Measurements from ENCODE around the gene PIH1D1.

The PIH1D1 gene

GRCh38 chr19:49421039-49421877, 30.4 kb downstream of the PIH1D1 start:
- peaks cover 39% of the 10 kb centered on the region for H3K4me1 ChIP-seq (ENCODE audit: control insufficient read depth, insufficient read depth, low read length, poor library complexity, severe bottlenecking)
- no peak overlapping the region for H3K27ac ChIP-seq (ENCODE audit: insufficient read depth, low read length, poor library complexity, severe bottlenecking)
- no peaks in the 10 kb centered on the region for H3K36me3 ChIP-seq (ENCODE audit: control insufficient read depth, insufficient read depth, low read length)
- no peak for DNase-seq
- no peaks in the 10 kb centered on the region for H3K9me3 ChIP-seq (ENCODE audit: control insufficient read depth, low read length)
- peaks cover 33% of the 10 kb centered on the region for H3K27me3 ChIP-seq (replicated peaks; ENCODE audit: control insufficient read depth, insufficient read depth, low read length, poor library complexity, severe bottlenecking)
- H3K4me3 ChIP-seq (ENCODE audit: insufficient read depth, low read depth, low read length, poor library complexity, severe bottlenecking), result no peak overlapping the region

GRCh38 chr19:49420227-49420626, 31.4 kb downstream of the PIH1D1 start:
- Histone ChIP-seq H3K27ac (ENCODE audit: insufficient read depth, low read length, poor library complexity, severe bottlenecking) (no peak overlapping the region), H3K36me3 (ENCODE audit: control insufficient read depth, insufficient read depth, low read length) (no peaks in the 10 kb centered on the region), H3K27me3 (replicated peaks; ENCODE audit: control insufficient read depth, insufficient read depth, low read length, poor library complexity, severe bottlenecking) (peaks cover 27% of the 10 kb centered on the region), H3K4me1 (ENCODE audit: control insufficient read depth, insufficient read depth, low read length, poor library complexity, severe bottlenecking) (peaks cover 35% of the 10 kb centered on the region), H3K4me3 (ENCODE audit: insufficient read depth, low read depth, low read length, poor library complexity, severe bottlenecking) (no peak overlapping the region), H3K9me3 (ENCODE audit: control insufficient read depth, low read length) (no peaks in the 10 kb centered on the region)
- DNase-seq, result no peak

DNA sequence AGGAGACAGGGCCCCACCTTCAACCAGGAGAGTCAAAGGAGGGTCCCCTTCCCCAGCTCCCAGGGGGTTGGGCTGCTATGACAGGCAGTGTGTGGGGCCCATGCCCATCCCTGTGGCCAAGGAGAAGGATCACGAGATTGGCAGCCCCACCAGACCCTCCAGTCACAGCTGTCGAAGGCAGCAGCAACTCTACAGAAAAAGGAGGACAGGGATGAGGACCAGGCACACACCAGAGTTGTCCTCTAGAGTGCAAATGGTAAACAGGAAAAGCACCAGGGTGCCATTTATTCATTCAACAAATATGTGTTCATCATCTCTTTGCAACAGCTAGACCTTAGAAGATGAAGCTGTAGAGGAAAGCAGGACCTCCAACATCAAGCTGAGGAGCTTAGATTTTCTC, 32.4 kb downstream of the PIH1D1 start:
- peaks cover 32% of the 10 kb centered on the region for H3K4me1 ChIP-seq (ENCODE audit: control insufficient read depth, insufficient read depth, low read length, poor library complexity, severe bottlenecking)
- DNase-seq, result no peak
- peaks cover 22% of the 10 kb centered on the region for H3K27me3 ChIP-seq (replicated peaks; ENCODE audit: control insufficient read depth, insufficient read depth, low read length, poor library complexity, severe bottlenecking)
- no peaks in the 10 kb centered on the region for H3K36me3 ChIP-seq (ENCODE audit: control insufficient read depth, insufficient read depth, low read length)
- H3K4me3 ChIP-seq (ENCODE audit: insufficient read depth, low read depth, low read length, poor library complexity, severe bottlenecking), result no peak overlapping the region
- no peaks in the 10 kb centered on the region for H3K9me3 ChIP-seq (ENCODE audit: control insufficient read depth, low read length)
- no peak overlapping the region for H3K27ac ChIP-seq (ENCODE audit: insufficient read depth, low read length, poor library complexity, severe bottlenecking)

- H3K27ac ChIP-seq (ENCODE audit: insufficient read depth, low read length, poor library complexity, severe bottlenecking), result no peak overlapping the region
- DNase-seq, result no peak
- H3K36me3 ChIP-seq (ENCODE audit: control insufficient read depth, insufficient read depth, low read length), result no peaks in the 10 kb centered on the region
- no peak overlapping the region for H3K4me3 ChIP-seq (ENCODE audit: insufficient read depth, low read depth, low read length, poor library complexity, severe bottlenecking)
- peaks cover 25% of the 10 kb centered on the region for H3K4me1 ChIP-seq (ENCODE audit: control insufficient read depth, insufficient read depth, low read length, poor library complexity, severe bottlenecking)
- H3K27me3 ChIP-seq (replicated peaks; ENCODE audit: control insufficient read depth, insufficient read depth, low read length, poor library complexity, severe bottlenecking), result peaks cover 22% of the 10 kb centered on the region
- no peaks in the 10 kb centered on the region for H3K9me3 ChIP-seq (ENCODE audit: control insufficient read depth, low read length)
Observed at GRCh38 chr19:49418511-49418910, 33.1 kb downstream of the PIH1D1 start.

GRCh38 chr19:49417088-49417487, 34.5 kb downstream of the PIH1D1 start:
- H3K27me3 ChIP-seq (replicated peaks; ENCODE audit: control insufficient read depth, insufficient read depth, low read length, poor library complexity, severe bottlenecking), result peaks cover 10% of the 10 kb centered on the region
- DNase-seq, result no peak
- no peak overlapping the region for H3K4me3 ChIP-seq (ENCODE audit: insufficient read depth, low read depth, low read length, poor library complexity, severe bottlenecking)
- peaks cover 13% of the 10 kb centered on the region for H3K4me1 ChIP-seq (ENCODE audit: control insufficient read depth, insufficient read depth, low read length, poor library complexity, severe bottlenecking)
- H3K36me3 ChIP-seq (ENCODE audit: control insufficient read depth, insufficient read depth, low read length), result no peaks in the 10 kb centered on the region
- no peak overlapping the region for H3K27ac ChIP-seq (ENCODE audit: insufficient read depth, low read length, poor library complexity, severe bottlenecking)
- no peaks in the 10 kb centered on the region for H3K9me3 ChIP-seq (ENCODE audit: control insufficient read depth, low read length)

DNA sequence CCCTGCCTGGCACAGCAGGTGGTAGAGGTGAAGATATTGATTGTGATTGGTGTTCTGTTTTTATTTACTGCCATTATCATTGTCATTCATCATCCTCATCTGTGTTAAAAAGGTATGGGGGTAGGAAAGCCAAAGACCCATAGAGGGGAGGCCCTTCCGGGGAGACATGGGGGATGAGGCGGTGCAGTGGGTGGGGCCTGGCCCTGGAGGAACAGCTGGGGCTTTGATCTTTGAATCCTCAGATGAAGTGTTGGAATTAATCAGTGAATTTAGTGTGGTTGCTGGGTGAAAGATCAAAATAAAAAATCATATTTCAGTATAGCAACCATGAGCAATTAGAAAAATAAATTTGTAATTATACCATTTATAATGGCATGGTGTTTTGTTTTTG, 35.8 kb downstream of the PIH1D1 start:
- Histone ChIP-seq H3K27me3 (replicated peaks; ENCODE audit: control insufficient read depth, insufficient read depth, low read length, poor library complexity, severe bottlenecking) (no peaks in the 10 kb centered on the region), H3K4me3 (ENCODE audit: insufficient read depth, low read depth, low read length, poor library complexity, severe bottlenecking) (no peak overlapping the region), H3K4me1 (ENCODE audit: control insufficient read depth, insufficient read depth, low read length, poor library complexity, severe bottlenecking) (peaks cover 12% of the 10 kb centered on the region), H3K27ac (ENCODE audit: insufficient read depth, low read length, poor library complexity, severe bottlenecking) (no peak overlapping the region), H3K9me3 (ENCODE audit: control insufficient read depth, low read length) (no peaks in the 10 kb centered on the region), H3K36me3 (ENCODE audit: control insufficient read depth, insufficient read depth, low read length) (no peaks in the 10 kb centered on the region)
- DNase-seq, result no peak

GRCh38 chr19:49415102-49415809, 36.4 kb downstream of the PIH1D1 start:
- no peak for DNase-seq

DNA sequence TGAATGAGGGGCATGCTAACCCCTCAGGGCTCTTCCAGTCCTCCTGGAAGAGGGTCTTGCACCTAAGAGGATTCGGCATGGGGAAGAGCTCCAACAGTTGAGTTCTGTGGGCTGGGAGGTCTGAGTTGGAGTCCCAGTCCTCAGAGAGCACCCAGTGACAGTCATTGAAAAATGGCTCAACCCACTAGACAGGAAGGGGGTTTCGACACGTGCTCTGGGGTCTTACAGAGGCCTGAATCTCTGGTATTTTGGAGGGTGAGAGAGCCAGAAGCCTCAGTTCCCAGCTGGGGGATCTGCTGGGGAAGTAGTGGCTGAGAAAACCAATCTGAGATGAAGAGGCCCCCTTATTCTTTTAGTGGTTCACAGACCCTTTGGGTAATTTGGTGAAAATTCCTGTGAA, 37.4 kb downstream of the PIH1D1 start:
- no peak overlapping the region for H3K4me3 ChIP-seq (ENCODE audit: insufficient read depth, low read depth, low read length, poor library complexity, severe bottlenecking)
- H3K36me3 ChIP-seq (ENCODE audit: control insufficient read depth, insufficient read depth, low read length), result no peaks in the 10 kb centered on the region
- no peaks in the 10 kb centered on the region for H3K9me3 ChIP-seq (ENCODE audit: control insufficient read depth, low read length)
- H3K27ac ChIP-seq (ENCODE audit: insufficient read depth, low read length, poor library complexity, severe bottlenecking), result no peak overlapping the region
- peaks cover 23% of the 10 kb centered on the region for H3K4me1 ChIP-seq (ENCODE audit: control insufficient read depth, insufficient read depth, low read length, poor library complexity, severe bottlenecking)
- DNase-seq, result no peak
- no peaks in the 10 kb centered on the region for H3K27me3 ChIP-seq (replicated peaks; ENCODE audit: control insufficient read depth, insufficient read depth, low read length, poor library complexity, severe bottlenecking)

More at GRCh38 chr19:49415102-49415809, 36.4 kb downstream of the PIH1D1 start:
- no peak overlapping the region for H3K4me3 ChIP-seq (ENCODE audit: insufficient read depth, low read depth, low read length, poor library complexity, severe bottlenecking)
- no peaks in the 10 kb centered on the region for H3K27me3 ChIP-seq (replicated peaks; ENCODE audit: control insufficient read depth, insufficient read depth, low read length, poor library complexity, severe bottlenecking)
- peaks cover 13% of the 10 kb centered on the region for H3K4me1 ChIP-seq (ENCODE audit: control insufficient read depth, insufficient read depth, low read length, poor library complexity, severe bottlenecking)
- no peaks in the 10 kb centered on the region for H3K9me3 ChIP-seq (ENCODE audit: control insufficient read depth, low read length)
- H3K27ac ChIP-seq (ENCODE audit: insufficient read depth, low read length, poor library complexity, severe bottlenecking), result no peak overlapping the region
- no peaks in the 10 kb centered on the region for H3K36me3 ChIP-seq (ENCODE audit: control insufficient read depth, insufficient read depth, low read length)

DNA sequence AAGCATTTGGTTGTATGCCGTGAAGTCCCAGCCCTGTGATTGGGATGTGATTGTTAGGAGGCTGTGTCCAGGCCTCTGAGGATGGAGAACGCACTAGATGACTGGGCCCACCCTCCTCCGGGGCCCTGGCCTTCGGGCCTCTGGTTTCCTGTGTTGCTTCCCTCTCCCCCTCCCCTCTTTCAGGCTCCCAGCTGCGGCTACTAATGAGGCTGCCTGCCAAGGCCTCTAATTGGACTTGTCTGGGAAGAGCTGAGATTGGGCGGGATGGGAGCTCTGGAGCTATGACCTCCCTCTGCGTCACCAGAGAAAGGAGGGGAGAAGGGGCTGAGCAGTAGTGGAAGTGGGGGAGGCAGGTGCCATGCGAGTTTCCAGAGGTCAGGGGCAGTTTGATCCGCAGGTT, 38.3 kb downstream of the PIH1D1 start:
- Histone ChIP-seq H3K9me3 (ENCODE audit: control insufficient read depth, low read length) (no peaks in the 10 kb centered on the region), H3K36me3 (ENCODE audit: control insufficient read depth, insufficient read depth, low read length) (no peaks in the 10 kb centered on the region), H3K4me3 (ENCODE audit: insufficient read depth, low read depth, low read length, poor library complexity, severe bottlenecking) (no peak overlapping the region), H3K27ac (ENCODE audit: insufficient read depth, low read length, poor library complexity, severe bottlenecking) (no peak overlapping the region), H3K27me3 (replicated peaks; ENCODE audit: control insufficient read depth, insufficient read depth, low read length, poor library complexity, severe bottlenecking) (no peaks in the 10 kb centered on the region), H3K4me1 (ENCODE audit: control insufficient read depth, insufficient read depth, low read length, poor library complexity, severe bottlenecking) (peaks cover 32% of the 10 kb centered on the region)
- DNase-seq, result no peak

- no peak for DNase-seq
- H3K4me1 ChIP-seq (ENCODE audit: control insufficient read depth, insufficient read depth, low read length, poor library complexity, severe bottlenecking), result peaks cover 47% of the 10 kb centered on the region
- no peak overlapping the region for H3K4me3 ChIP-seq (ENCODE audit: insufficient read depth, low read depth, low read length, poor library complexity, severe bottlenecking)
- H3K36me3 ChIP-seq (ENCODE audit: control insufficient read depth, insufficient read depth, low read length), result no peaks in the 10 kb centered on the region
- H3K9me3 ChIP-seq (ENCODE audit: control insufficient read depth, low read length), result no peaks in the 10 kb centered on the region
- H3K27ac ChIP-seq (ENCODE audit: insufficient read depth, low read length, poor library complexity, severe bottlenecking), result no peak overlapping the region
- no peaks in the 10 kb centered on the region for H3K27me3 ChIP-seq (replicated peaks; ENCODE audit: control insufficient read depth, insufficient read depth, low read length, poor library complexity, severe bottlenecking)
Observed at GRCh38 chr19:49411681-49412326, 39.8 kb downstream of the PIH1D1 start.

Measured in effector memory CD4-positive, alpha-beta T cell (primary cell).